ENCODE measurements around the gene PDE11A.

Gene PDE11A

DNA sequence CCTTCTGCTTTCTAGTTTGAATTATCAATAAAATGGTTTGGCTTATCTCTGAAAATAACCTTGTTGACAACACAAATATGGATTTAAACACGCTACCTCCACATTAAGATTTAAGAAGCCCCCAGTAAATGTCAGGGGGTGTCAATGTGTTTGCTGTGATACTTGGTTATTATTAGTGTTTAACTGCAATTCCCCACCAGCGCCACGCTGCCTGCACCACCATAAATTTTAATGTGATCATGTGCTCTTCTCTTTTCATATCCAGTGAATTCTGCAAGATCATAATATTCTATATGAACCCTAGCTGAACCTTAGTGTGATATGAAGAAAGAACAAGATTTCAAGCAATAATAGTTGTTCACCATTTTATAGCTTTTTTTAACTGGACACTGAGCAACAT is 349.3 kb downstream of the PDE11A start:
- Mint-ChIP-seq H3K4me1 (no peaks in the 10 kb centered on the region), H3K27ac (no peak overlapping the region), H3K36me3 (no peaks in the 10 kb centered on the region), H3K9me3 (no peaks in the 10 kb centered on the region), H3K4me3 (no peak overlapping the region), H3K27me3 (no peaks in the 10 kb centered on the region)
- ATAC-seq = no peak

GRCh38 chr2:177721818-177722567 is 350.6 kb downstream of the PDE11A start:
- Mint-ChIP-seq H3K4me1 (no peaks in the 10 kb centered on the region), H3K4me3 (no peak overlapping the region), H3K27ac (no peak overlapping the region), H3K27me3 (no peaks in the 10 kb centered on the region), H3K36me3 (no peaks in the 10 kb centered on the region), H3K9me3 (no peaks in the 10 kb centered on the region)
- ATAC-seq = no peak

- H3K36me3 Mint-ChIP-seq = no peaks in the 10 kb centered on the region
- H3K27ac Mint-ChIP-seq = no peak overlapping the region
- no peak overlapping the region for H3K4me3 Mint-ChIP-seq
- H3K4me1 Mint-ChIP-seq = no peaks in the 10 kb centered on the region
- H3K9me3 Mint-ChIP-seq = no peaks in the 10 kb centered on the region
- ATAC-seq = no peak
- no peaks in the 10 kb centered on the region for H3K27me3 Mint-ChIP-seq
These were observed 351.5 kb downstream of the PDE11A start for GRCh38 chr2:177721087-177721486.

GRCh38 chr2:177717831-177718618 is 354.6 kb downstream of the PDE11A start:
- Mint-ChIP-seq H3K36me3 (no peaks in the 10 kb centered on the region), H3K27ac (no peak overlapping the region), H3K4me3 (no peak overlapping the region), H3K4me1 (no peaks in the 10 kb centered on the region), H3K9me3 (no peaks in the 10 kb centered on the region), H3K27me3 (no peaks in the 10 kb centered on the region)
- no peak for ATAC-seq

- no peaks in the 10 kb centered on the region for H3K36me3 Mint-ChIP-seq
- H3K4me1 Mint-ChIP-seq = no peaks in the 10 kb centered on the region
- no peak overlapping the region for H3K4me3 Mint-ChIP-seq
- no peaks in the 10 kb centered on the region for H3K9me3 Mint-ChIP-seq
- no peaks in the 10 kb centered on the region for H3K27me3 Mint-ChIP-seq
- H3K27ac Mint-ChIP-seq = no peak overlapping the region
- no peak for ATAC-seq
These were observed 356.1 kb downstream of the PDE11A start for GRCh38 chr2:177716484-177716883.

- H3K4me3 Mint-ChIP-seq = no peak overlapping the region
- no peaks in the 10 kb centered on the region for H3K36me3 Mint-ChIP-seq
- H3K4me1 Mint-ChIP-seq = no peaks in the 10 kb centered on the region
- H3K9me3 Mint-ChIP-seq = no peaks in the 10 kb centered on the region
- ATAC-seq = no peak
- no peak overlapping the region for H3K27ac Mint-ChIP-seq
- no peaks in the 10 kb centered on the region for H3K27me3 Mint-ChIP-seq
These were observed 356.8 kb downstream of the PDE11A start for GRCh38 chr2:177715771-177716170.

GRCh38 chr2:177714704-177715103 is 357.9 kb downstream of the PDE11A start:
- Mint-ChIP-seq H3K4me3 (no peak overlapping the region), H3K4me1 (no peaks in the 10 kb centered on the region), H3K9me3 (no peaks in the 10 kb centered on the region), H3K27ac (no peak overlapping the region), H3K36me3 (no peaks in the 10 kb centered on the region), H3K27me3 (no peaks in the 10 kb centered on the region)
- no peak for ATAC-seq

DNA sequence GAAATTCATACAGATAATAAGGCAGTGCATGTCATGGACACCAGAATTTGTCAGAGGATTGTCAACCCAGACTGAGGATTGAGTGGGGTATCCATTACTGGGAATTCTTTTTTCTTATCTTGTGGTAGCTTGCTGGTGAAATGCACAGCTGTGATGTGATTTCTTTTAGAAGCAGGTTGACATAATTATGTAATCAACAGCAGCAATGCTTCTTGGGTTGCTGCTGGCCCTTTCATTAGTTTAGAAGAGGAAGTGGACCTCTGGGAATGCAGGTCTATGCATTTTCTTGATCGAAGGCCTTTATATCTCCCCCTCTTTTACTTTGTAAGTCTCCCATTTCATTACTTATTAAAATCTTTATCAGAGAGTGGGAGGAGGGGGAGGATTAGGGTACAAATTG is 360.1 kb downstream of the PDE11A start:
- no peak for ATAC-seq
- no peaks in the 10 kb centered on the region for H3K27me3 Mint-ChIP-seq
- H3K9me3 Mint-ChIP-seq = no peaks in the 10 kb centered on the region
- no peaks in the 10 kb centered on the region for H3K36me3 Mint-ChIP-seq
- no peak overlapping the region for H3K27ac Mint-ChIP-seq
- H3K4me3 Mint-ChIP-seq = no peak overlapping the region
- no peaks in the 10 kb centered on the region for H3K4me1 Mint-ChIP-seq

GRCh38 chr2:177711483-177712265 is 360.9 kb downstream of the PDE11A start:
- Mint-ChIP-seq H3K4me1 (no peaks in the 10 kb centered on the region), H3K9me3 (no peaks in the 10 kb centered on the region), H3K36me3 (no peaks in the 10 kb centered on the region), H3K4me3 (no peak overlapping the region), H3K27me3 (no peaks in the 10 kb centered on the region), H3K27ac (no peak overlapping the region)
- no peak for ATAC-seq

DNA sequence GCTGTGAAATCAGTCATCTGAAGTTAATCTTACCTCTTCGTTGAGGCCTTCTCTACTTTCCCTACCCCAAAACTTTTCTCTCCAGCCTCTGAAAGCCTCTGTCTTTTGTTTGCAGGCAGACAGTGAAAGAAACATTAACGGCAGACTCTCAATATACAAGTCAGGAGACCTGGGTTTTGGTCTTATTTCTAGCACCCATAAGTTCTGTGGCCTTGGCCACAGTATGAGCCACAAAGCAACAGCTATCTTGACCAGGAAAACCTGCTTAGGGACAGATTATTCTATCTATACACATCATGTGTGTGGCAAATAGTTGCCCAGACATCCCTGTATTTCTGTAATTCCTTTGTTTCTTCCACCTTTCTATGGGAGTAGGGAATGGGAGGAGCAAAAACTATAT is 361.7 kb downstream of the PDE11A start:
- Mint-ChIP-seq H3K9me3 (no peaks in the 10 kb centered on the region), H3K4me1 (no peaks in the 10 kb centered on the region), H3K27ac (no peak overlapping the region), H3K36me3 (no peaks in the 10 kb centered on the region), H3K27me3 (no peaks in the 10 kb centered on the region), H3K4me3 (no peak overlapping the region)
- ATAC-seq = no peak

GRCh38 chr2:177709986-177710401 is 362.6 kb downstream of the PDE11A start:
- no peak overlapping the region for H3K27ac Mint-ChIP-seq
- no peaks in the 10 kb centered on the region for H3K9me3 Mint-ChIP-seq
- H3K27me3 Mint-ChIP-seq = no peaks in the 10 kb centered on the region
- H3K36me3 Mint-ChIP-seq = no peaks in the 10 kb centered on the region
- ATAC-seq = no peak
- H3K4me3 Mint-ChIP-seq = no peak overlapping the region
- no peaks in the 10 kb centered on the region for H3K4me1 Mint-ChIP-seq

GRCh38 chr2:177708660-177709444 is 363.7 kb downstream of the PDE11A start:
- Mint-ChIP-seq H3K27ac (no peak overlapping the region), H3K27me3 (peaks cover 4% of the 10 kb centered on the region), H3K4me1 (no peaks in the 10 kb centered on the region), H3K36me3 (no peaks in the 10 kb centered on the region), H3K4me3 (no peak overlapping the region), H3K9me3 (no peaks in the 10 kb centered on the region)
- ATAC-seq = no peak

DNA sequence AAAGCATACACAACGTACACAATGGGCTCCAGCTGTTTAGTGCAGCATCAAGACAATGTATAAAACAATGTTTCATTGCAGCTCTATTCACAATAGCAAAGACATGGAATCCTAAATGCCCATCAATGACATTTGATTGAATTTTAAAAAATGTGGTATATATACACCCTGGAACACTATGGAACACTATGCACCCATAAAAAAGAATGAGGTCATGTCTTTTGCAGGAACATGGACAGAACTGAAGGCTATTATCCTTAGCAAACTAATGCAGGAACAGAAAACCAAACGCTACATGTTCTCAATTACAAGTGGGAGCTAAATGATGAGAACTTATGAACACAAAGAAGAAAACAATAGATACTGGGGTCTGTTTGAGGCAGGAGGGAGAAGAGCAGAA is 364.5 kb downstream of the PDE11A start:
- Mint-ChIP-seq H3K9me3 (no peaks in the 10 kb centered on the region), H3K4me1 (no peaks in the 10 kb centered on the region), H3K4me3 (no peak overlapping the region), H3K36me3 (no peaks in the 10 kb centered on the region), H3K27me3 (peaks cover 8% of the 10 kb centered on the region), H3K27ac (no peak overlapping the region)
- no peak for ATAC-seq

- Mint-ChIP-seq H3K27ac (no peak overlapping the region), H3K4me1 (no peaks in the 10 kb centered on the region), H3K27me3 (peaks cover 8% of the 10 kb centered on the region), H3K36me3 (no peaks in the 10 kb centered on the region), H3K4me3 (no peak overlapping the region), H3K9me3 (no peaks in the 10 kb centered on the region)
- ATAC-seq = no peak
These were observed 366.9 kb downstream of the PDE11A start for GRCh38 chr2:177705511-177706173.
